GM23338 (cell line): ENCODE results near the gene RIOX2. TPM values are rescaled to one million over a fixed set of nuclear protein-coding genes. Genes with fewer than 3 reads are reported as not detected.

ENCODE experiments used
- ATAC-seq: fragments of 200-7000 bp; cut with Tn5 transposase; 3 replicates; pipeline ENCODE4 v1.9.1; 2020
- DNase-seq: peaks from one replicate; pipeline ENCODE4 v3.0.0-alpha.2; 2015; ENCODE audit warnings: low spot score
- H2AFZ ChIP-seq: fragments of 200-600 bp; sonication (generic); 2 replicates; pipeline ENCODE4 v1.8.0; 2016; ENCODE audit warnings: antibody characterized with exemption, mild to moderate bottlenecking, moderate library complexity
- H3F3A ChIP-seq: fragments of 200-600 bp; sonication (generic); replicated peaks from 2 replicates; pipeline ENCODE4 v1.8.0; 2017; ENCODE audit warnings: antibody characterized with exemption, mixed run types, low read depth
- H3K27ac ChIP-seq: fragments of 200-600 bp; sonication (generic); 2 replicates; pipeline ENCODE4 v1.6.1; 2016; ENCODE audit warnings: low read depth
- H3K27me3 ChIP-seq: fragments of 200-600 bp; sonication (generic); 2 replicates; pipeline ENCODE4 v1.8.0; 2016; ENCODE audit warnings: mild to moderate bottlenecking, mixed run types, moderate library complexity; ENCODE audit not compliant: insufficient read depth
- H3K36me3 ChIP-seq: fragments of 200-600 bp; sonication (generic); 2 replicates; pipeline ENCODE4 v1.8.0; 2016; ENCODE audit warnings: mild to moderate bottlenecking; ENCODE audit not compliant: insufficient read depth
- H3K4me1 ChIP-seq: fragments of 200-600 bp; sonication (generic); 2 replicates; pipeline ENCODE4 v1.8.0; 2016; ENCODE audit warnings: mild to moderate bottlenecking, moderate library complexity; ENCODE audit not compliant: insufficient read depth
- H3K4me2 ChIP-seq: fragments of 200-600 bp; sonication (generic); 2 replicates; pipeline ENCODE4 v1.7.1; 2017; ENCODE audit warnings: mixed run types
- H3K4me3 ChIP-seq: fragments of 200-600 bp; sonication (generic); 2 replicates; pipeline ENCODE4 v1.6.1; 2016; ENCODE audit warnings: mixed run types
- H3K79me2 ChIP-seq: fragments of 200-600 bp; sonication (generic); replicated peaks from 2 replicates; pipeline ENCODE4 v1.8.0; 2017; ENCODE audit warnings: mild to moderate bottlenecking; ENCODE audit not compliant: insufficient read depth
- H3K9me2 ChIP-seq: fragments of 200-600 bp; sonication (generic); 2 replicates; pipeline ENCODE4 v1.8.0; 2017; ENCODE audit not compliant: insufficient read depth
- H4K20me1 ChIP-seq: fragments of 200-600 bp; sonication (generic); replicated peaks from 2 replicates; pipeline ENCODE4 v1.8.0; 2017; ENCODE audit warnings: mild to moderate bottlenecking; ENCODE audit not compliant: insufficient read depth
- H3K27ac Mint-ChIP-seq: 2 replicates; pipeline ENCODE4 v1.8.0; 2020; ENCODE audit warnings: inconsistent platforms, mild to moderate bottlenecking, moderate library complexity, mixed read lengths
- H3K27me3 Mint-ChIP-seq: 3 replicates; pipeline ENCODE4 v1.8.0; 2022; ENCODE audit warnings: low read depth, mild to moderate bottlenecking, moderate library complexity, mixed read lengths, inconsistent platforms; ENCODE audit not compliant: insufficient read depth, poor library complexity
- H3K36me3 Mint-ChIP-seq: 3 replicates; pipeline ENCODE4 v1.8.0; 2021; ENCODE audit warnings: low read depth, mild to moderate bottlenecking, inconsistent platforms, moderate library complexity, mixed read lengths
- H3K4me1 Mint-ChIP-seq: 3 replicates; pipeline ENCODE4 v1.8.0; 2020; ENCODE audit warnings: mild to moderate bottlenecking, inconsistent platforms, mixed read lengths
- H3K4me3 Mint-ChIP-seq: 3 replicates; pipeline ENCODE4 v1.8.0; 2021; ENCODE audit warnings: moderate library complexity, mild to moderate bottlenecking, inconsistent platforms, mixed read lengths
- H3K9me3 Mint-ChIP-seq: 3 replicates; pipeline ENCODE4 v1.8.0; 2020; ENCODE audit warnings: moderate library complexity, mild to moderate bottlenecking, inconsistent platforms, mixed read lengths
- CREB1 ChIP-seq: fragments of 250-450 bp; sonication (Bioruptor Pico); IDR thresholded peaks from 2 replicates; pipeline ENCODE4 v1.5.0; 2020; ENCODE audit warnings: low read depth, mild to moderate bottlenecking, moderate library complexity
- EZH2 ChIP-seq: fragments of 200-600 bp; sonication (generic); IDR thresholded peaks from one replicate; pipeline ENCODE4 v1.8.0; 2017; ENCODE audit warnings: antibody characterized with exemption, mild to moderate bottlenecking, low read depth; ENCODE audit not compliant: unreplicated experiment
- EZH2phosphoT487 ChIP-seq: fragments of 200-600 bp; sonication (generic); IDR thresholded peaks from one replicate; pipeline ENCODE4 v1.8.1; 2018; ENCODE audit warnings: antibody characterized with exemption; ENCODE audit not compliant: unreplicated experiment
- JUNB ChIP-seq: IDR thresholded peaks from one replicate; pipeline ENCODE4 v1.6.1; 2016; ENCODE audit warnings: antibody characterized with exemption; ENCODE audit not compliant: unreplicated experiment
- NANOG ChIP-seq: IDR thresholded peaks from 2 replicates; pipeline ENCODE4 v1.6.1; 2016; ENCODE audit warnings: antibody characterized with exemption, borderline replicate concordance
- POLR2AphosphoS5 ChIP-seq: IDR thresholded peaks from 2 replicates; pipeline ENCODE4 v1.6.1; 2016; ENCODE audit warnings: antibody characterized with exemption, low read depth
- STAT1 ChIP-seq: IDR thresholded peaks from one replicate; pipeline ENCODE4 v1.6.1; 2016; ENCODE audit warnings: antibody characterized with exemption; ENCODE audit not compliant: unreplicated experiment
- ZNF114 ChIP-seq: fragments of 250-450 bp; sonication (Bioruptor Pico); IDR thresholded peaks from 2 replicates; pipeline ENCODE4 v1.5.0; 2020; ENCODE audit warnings: mild to moderate bottlenecking, moderate library complexity
- ZNF331 ChIP-seq: fragments of 250-450 bp; sonication (Bioruptor Pico); IDR thresholded peaks from 2 replicates; pipeline ENCODE4 v1.5.0; 2020; ENCODE audit warnings: low read depth, mild to moderate bottlenecking, moderate library complexity
- polyA plus RNA-seq: library from polyadenylated mRNA; unstranded; fragments of >200 nt; fragmentation: Nextera tagmentation; extraction: Ambion mirVana; gene quantifications from 2 replicates; pipeline ENCODE4 v1.2.1, GENCODE V29; 2016
- total RNA-seq: library from RNA; depleted of rRNA; stranded (reverse); fragments of >200 nt; shearing (Covaris generic); gene quantifications from 2 replicates; pipeline ENCODE4 v1.2.3, GENCODE V29; 2014
- TF ChIP-seq, protein P1 (sequence below): IDR thresholded peaks from 2 replicates; pipeline ENCODE4 v1.6.1; 2016; ENCODE audit warnings: antibody characterized with exemption
- TF ChIP-seq, protein P2 (sequence below): IDR thresholded peaks from one replicate; pipeline ENCODE4 v1.6.1; 2018; ENCODE audit warnings: antibody characterized with exemption; ENCODE audit not compliant: unreplicated experiment
- TF ChIP-seq, protein P3 (sequence below), 2 experiments: fragments of 200-600 bp in 1 of 2; sonication (generic) in 1 of 2; conservative IDR thresholded peaks; 2 replicates each; pipeline versions ENCODE4 v1.5.1 to v1.6.1; 2016 to 2017; ENCODE audit warnings: antibody characterized with exemption in 2 of 2, low read depth in 2 of 2, mild to moderate bottlenecking in 2 of 2, moderate library complexity in 1 of 2
- TF ChIP-seq, protein P4 (sequence below): fragments of 250-450 bp; sonication (Bioruptor Pico); IDR thresholded peaks from 2 replicates; pipeline ENCODE4 v1.5.0; 2020; ENCODE audit warnings: mild to moderate bottlenecking, moderate library complexity

The RIOX2 gene
- total and polyA plus RNA-seq, 2 experiments from 2014 or later: 9.0 to 10.7 TPM

DNA sequence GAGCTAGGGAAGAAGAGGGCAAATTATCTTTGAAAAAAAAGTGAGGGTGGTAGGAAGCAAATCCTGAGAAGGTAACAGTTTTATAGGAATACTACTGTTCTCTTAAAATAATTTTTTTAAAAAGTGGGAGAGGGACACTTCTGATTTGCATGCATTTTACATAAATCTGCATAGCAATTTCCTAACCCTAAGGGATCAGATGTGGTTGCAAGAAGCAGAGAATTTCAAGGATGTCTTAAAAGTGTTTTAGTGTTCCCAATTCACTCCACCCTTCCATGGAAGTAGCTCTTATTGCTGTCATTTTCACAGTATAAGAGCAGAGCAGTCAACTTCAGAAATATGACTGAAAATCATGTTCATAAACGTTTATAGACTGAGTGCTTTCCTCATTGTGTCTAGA lies 27.8 kb upstream of the RIOX2 start:
- Mint-ChIP-seq H3K9me3 (no peaks in the 10 kb centered on the region), H3K4me1 (peaks cover 3% of the 10 kb centered on the region), H3K36me3 (no peaks in the 10 kb centered on the region), H3K27me3 (peaks cover 1% of the 10 kb centered on the region), H3K27ac (no peak overlapping the region), H3K4me3 (no peak overlapping the region)
- H3K27me3 ChIP-seq: no peaks in the 10 kb centered on the region
- DNase-seq (no peak), ATAC-seq (no peak)
- H3K4me1 ChIP-seq: no peaks in the 10 kb centered on the region
- no peaks in the 10 kb centered on the region for H3K79me2 ChIP-seq
- no peak overlapping the region for H2AFZ ChIP-seq
- no peak overlapping the region for H3K27ac ChIP-seq
- no peaks in the 10 kb centered on the region for H4K20me1 ChIP-seq
- no peak overlapping the region for H3K4me3 ChIP-seq
- H3K36me3 ChIP-seq: no peaks in the 10 kb centered on the region
- no peak overlapping the region for H3K4me2 ChIP-seq
- H3K9me2 ChIP-seq: no peaks in the 10 kb centered on the region
- H3F3A ChIP-seq: no peaks in the 10 kb centered on the region
- no peak for TF ChIP-seq EZH2phosphoT487
- no peak for TF ChIP-seq ZNF114
- TF ChIP-seq, protein P1, sequence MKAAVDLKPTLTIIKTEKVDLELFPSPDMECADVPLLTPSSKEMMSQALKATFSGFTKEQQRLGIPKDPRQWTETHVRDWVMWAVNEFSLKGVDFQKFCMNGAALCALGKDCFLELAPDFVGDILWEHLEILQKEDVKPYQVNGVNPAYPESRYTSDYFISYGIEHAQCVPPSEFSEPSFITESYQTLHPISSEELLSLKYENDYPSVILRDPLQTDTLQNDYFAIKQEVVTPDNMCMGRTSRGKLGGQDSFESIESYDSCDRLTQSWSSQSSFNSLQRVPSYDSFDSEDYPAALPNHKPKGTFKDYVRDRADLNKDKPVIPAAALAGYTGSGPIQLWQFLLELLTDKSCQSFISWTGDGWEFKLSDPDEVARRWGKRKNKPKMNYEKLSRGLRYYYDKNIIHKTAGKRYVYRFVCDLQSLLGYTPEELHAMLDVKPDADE: no peak
- TF ChIP-seq, protein P2, sequence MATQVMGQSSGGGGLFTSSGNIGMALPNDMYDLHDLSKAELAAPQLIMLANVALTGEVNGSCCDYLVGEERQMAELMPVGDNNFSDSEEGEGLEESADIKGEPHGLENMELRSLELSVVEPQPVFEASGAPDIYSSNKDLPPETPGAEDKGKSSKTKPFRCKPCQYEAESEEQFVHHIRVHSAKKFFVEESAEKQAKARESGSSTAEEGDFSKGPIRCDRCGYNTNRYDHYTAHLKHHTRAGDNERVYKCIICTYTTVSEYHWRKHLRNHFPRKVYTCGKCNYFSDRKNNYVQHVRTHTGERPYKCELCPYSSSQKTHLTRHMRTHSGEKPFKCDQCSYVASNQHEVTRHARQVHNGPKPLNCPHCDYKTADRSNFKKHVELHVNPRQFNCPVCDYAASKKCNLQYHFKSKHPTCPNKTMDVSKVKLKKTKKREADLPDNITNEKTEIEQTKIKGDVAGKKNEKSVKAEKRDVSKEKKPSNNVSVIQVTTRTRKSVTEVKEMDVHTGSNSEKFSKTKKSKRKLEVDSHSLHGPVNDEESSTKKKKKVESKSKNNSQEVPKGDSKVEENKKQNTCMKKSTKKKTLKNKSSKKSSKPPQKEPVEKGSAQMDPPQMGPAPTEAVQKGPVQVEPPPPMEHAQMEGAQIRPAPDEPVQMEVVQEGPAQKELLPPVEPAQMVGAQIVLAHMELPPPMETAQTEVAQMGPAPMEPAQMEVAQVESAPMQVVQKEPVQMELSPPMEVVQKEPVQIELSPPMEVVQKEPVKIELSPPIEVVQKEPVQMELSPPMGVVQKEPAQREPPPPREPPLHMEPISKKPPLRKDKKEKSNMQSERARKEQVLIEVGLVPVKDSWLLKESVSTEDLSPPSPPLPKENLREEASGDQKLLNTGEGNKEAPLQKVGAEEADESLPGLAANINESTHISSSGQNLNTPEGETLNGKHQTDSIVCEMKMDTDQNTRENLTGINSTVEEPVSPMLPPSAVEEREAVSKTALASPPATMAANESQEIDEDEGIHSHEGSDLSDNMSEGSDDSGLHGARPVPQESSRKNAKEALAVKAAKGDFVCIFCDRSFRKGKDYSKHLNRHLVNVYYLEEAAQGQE: no peak
- TF ChIP-seq CREB1 (CRISPR knock-in tag): no peak
- TF ChIP-seq EZH2: no peak
- no peak for TF ChIP-seq ZNF331 (CRISPR knock-in tag)
- no peak for TF ChIP-seq NANOG
- TF ChIP-seq POLR2AphosphoS5: no peak
- TF ChIP-seq, protein P3, sequence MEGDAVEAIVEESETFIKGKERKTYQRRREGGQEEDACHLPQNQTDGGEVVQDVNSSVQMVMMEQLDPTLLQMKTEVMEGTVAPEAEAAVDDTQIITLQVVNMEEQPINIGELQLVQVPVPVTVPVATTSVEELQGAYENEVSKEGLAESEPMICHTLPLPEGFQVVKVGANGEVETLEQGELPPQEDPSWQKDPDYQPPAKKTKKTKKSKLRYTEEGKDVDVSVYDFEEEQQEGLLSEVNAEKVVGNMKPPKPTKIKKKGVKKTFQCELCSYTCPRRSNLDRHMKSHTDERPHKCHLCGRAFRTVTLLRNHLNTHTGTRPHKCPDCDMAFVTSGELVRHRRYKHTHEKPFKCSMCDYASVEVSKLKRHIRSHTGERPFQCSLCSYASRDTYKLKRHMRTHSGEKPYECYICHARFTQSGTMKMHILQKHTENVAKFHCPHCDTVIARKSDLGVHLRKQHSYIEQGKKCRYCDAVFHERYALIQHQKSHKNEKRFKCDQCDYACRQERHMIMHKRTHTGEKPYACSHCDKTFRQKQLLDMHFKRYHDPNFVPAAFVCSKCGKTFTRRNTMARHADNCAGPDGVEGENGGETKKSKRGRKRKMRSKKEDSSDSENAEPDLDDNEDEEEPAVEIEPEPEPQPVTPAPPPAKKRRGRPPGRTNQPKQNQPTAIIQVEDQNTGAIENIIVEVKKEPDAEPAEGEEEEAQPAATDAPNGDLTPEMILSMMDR (conservative IDR thresholded peaks at IDR 0.05; ENCODE audit: low read depth in 2 of 2): no peak
- no peak for TF ChIP-seq STAT1
- no peak for TF ChIP-seq JUNB
- TF ChIP-seq, protein P4, sequence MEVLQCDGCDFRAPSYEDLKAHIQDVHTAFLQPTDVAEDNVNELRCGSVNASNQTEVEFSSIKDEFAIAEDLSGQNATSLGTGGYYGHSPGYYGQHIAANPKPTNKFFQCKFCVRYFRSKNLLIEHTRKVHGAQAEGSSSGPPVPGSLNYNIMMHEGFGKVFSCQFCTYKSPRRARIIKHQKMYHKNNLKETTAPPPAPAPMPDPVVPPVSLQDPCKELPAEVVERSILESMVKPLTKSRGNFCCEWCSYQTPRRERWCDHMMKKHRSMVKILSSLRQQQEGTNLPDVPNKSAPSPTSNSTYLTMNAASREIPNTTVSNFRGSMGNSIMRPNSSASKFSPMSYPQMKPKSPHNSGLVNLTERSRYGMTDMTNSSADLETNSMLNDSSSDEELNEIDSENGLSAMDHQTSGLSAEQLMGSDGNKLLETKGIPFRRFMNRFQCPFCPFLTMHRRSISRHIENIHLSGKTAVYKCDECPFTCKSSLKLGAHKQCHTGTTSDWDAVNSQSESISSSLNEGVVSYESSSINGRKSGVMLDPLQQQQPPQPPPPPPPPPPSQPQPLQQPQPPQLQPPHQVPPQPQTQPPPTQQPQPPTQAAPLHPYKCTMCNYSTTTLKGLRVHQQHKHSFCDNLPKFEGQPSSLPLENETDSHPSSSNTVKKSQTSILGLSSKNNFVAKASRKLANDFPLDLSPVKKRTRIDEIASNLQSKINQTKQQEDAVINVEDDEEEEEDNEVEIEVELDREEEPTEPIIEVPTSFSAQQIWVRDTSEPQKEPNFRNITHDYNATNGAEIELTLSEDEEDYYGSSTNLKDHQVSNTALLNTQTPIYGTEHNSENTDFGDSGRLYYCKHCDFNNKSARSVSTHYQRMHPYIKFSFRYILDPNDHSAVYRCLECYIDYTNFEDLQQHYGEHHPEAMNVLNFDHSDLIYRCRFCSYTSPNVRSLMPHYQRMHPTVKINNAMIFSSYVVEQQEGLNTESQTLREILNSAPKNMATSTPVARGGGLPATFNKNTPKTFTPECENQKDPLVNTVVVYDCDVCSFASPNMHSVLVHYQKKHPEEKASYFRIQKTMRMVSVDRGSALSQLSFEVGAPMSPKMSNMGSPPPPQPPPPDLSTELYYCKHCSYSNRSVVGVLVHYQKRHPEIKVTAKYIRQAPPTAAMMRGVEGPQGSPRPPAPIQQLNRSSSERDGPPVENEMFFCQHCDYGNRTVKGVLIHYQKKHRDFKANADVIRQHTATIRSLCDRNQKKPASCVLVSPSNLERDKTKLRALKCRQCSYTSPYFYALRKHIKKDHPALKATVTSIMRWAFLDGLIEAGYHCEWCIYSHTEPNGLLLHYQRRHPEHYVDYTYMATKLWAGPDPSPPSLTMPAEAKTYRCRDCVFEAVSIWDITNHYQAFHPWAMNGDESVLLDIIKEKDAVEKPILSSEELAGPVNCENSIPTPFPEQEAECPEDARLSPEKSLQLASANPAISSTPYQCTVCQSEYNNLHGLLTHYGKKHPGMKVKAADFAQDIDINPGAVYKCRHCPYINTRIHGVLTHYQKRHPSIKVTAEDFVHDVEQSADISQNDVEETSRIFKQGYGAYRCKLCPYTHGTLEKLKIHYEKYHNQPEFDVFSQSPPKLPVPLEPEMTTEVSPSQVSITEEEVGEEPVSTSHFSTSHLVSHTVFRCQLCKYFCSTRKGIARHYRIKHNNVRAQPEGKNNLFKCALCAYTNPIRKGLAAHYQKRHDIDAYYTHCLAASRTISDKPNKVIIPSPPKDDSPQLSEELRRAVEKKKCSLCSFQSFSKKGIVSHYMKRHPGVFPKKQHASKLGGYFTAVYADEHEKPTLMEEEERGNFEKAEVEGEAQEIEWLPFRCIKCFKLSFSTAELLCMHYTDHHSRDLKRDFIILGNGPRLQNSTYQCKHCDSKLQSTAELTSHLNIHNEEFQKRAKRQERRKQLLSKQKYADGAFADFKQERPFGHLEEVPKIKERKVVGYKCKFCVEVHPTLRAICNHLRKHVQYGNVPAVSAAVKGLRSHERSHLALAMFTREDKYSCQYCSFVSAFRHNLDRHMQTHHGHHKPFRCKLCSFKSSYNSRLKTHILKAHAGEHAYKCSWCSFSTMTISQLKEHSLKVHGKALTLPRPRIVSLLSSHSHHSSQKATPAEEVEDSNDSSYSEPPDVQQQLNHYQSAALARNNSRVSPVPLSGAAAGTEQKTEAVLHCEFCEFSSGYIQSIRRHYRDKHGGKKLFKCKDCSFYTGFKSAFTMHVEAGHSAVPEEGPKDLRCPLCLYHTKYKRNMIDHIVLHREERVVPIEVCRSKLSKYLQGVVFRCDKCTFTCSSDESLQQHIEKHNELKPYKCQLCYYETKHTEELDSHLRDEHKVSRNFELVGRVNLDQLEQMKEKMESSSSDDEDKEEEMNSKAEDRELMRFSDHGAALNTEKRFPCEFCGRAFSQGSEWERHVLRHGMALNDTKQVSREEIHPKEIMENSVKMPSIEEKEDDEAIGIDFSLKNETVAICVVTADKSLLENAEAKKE (CRISPR knock-in tag): no peak
